Measurements from ENCODE around the gene TARS1.

The TARS1 gene

GRCh38 chr5:33440482-33441240 lies at the start of gene TARS1:
Gene TARS1 (plus strand): TSS chr5:33440965. CDS start chr5:33441087, 122 bp downstream.
- DNase-seq (ENCODE audit: low spot score), result peak; percentile 99

DNA sequence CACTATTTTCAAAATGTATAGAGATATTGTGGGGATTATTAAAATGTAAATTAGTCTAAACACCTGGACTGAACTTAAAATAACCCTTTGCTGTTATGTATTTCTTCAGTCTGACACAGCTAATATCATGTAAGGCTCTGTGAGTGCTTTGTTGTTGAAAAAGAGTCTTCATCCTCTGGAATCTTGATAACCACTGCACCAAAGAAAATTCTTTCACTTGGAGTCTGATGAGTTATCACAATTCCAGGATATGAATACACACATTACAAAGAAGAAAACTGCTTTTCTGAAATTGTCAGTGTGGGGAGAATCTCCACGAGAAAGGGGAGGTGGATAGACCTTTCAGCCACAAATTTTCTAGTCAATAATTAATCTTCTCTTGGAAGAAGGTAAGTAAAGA lies 42.3 kb upstream of the TARS1 start:
- DNase-seq (ENCODE audit: low spot score), result no peak

GRCh38 chr5:33400675-33401074 lies 40.1 kb upstream of the TARS1 start:
- DNase-seq (ENCODE audit: low spot score), result no peak

DNA sequence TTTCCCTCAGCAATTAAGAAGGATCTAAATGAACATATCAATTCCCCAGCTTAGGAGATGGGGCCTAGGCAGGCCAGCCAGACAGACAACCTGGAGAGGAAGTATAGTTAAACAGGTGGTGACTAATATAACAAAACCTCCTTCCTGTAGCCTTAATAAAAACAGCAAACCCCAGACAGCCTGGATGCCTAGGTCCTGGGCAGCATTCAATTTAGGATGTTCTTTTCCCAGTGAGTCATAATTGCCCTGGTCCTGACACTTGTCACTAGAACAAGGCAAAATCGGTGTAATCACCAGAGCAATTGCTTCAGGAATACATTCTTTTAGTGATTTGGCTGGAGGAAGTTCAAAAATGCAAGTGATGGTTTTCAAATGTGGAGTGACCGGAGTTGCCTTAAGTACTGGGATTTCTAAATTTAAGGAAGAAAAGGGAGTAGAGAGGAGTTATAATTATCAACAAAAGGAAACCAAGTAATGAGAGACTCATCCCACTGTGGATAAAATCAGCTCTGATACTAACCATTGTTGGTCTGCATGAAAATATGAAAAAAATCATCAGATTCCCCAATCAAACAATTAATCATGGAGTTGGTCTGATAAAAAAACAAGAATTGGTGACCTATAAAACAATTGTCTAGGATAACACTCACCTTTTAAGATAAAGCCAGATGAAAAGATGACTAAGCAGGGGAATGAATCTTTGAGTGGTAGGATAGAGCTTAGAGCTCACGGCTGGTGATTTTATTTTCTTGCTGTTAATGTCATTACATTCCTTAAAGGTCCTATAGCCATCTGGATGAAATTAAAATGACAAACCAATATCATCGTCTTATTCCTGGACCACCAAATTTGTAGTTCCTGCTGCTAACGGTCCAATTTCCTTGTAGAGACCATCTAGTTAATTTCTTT lies 39.0 kb upstream of the TARS1 start:
- DNase-seq (ENCODE audit: low spot score), result no peak

- DNase-seq (ENCODE audit: low spot score), result no peak
Observed at GRCh38 chr5:33403187-33403586, 37.6 kb upstream of the TARS1 start.

DNA sequence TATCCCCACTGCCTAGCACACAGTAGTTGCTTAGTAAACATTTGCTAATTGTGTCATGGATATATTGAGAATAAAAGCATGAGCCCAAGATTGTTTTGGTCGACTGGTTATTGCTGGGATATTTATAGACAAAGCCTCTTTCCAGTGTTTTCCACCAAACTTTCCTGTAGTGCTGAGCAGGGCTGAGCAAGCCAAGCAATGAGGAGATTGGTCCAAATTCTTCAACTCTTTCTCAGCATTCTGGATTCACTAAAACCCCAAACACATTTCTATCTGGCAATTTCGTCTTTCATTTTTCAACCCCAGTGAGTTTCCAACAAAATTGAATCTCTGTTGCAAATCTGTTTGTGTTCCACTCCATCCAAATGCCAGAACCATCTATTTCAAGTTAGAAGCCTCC lies 31.9 kb upstream of the TARS1 start:
- DNase-seq (ENCODE audit: low spot score), result no peak

- no peak for DNase-seq (ENCODE audit: low spot score)
Observed at GRCh38 chr5:33409435-33410170, 31.2 kb upstream of the TARS1 start.

DNA sequence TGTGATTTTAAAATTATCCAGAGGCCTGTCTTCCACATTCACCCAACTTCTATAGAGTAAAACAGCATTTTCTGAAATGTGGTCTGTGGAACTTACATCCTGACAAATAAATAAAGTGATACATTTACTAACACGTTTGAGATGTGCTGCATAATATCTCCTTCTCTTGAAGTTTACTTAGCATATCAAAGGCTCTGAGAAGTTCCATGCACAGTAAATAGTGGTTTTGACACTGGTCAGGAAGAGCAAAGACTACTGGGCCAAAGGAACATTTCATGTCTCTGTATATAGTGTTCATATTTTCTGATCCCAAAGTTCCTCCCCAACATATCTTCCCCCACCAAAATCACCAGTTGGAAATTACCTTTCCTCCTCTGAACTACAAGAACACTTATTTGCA lies 30.5 kb upstream of the TARS1 start:
- no peak for DNase-seq (ENCODE audit: low spot score)

- DNase-seq (ENCODE audit: low spot score), result no peak
Observed at GRCh38 chr5:33411498-33411897, 29.3 kb upstream of the TARS1 start.

- DNase-seq (ENCODE audit: low spot score), result no peak
Observed at GRCh38 chr5:33415811-33416354, 24.9 kb upstream of the TARS1 start.

- DNase-seq (ENCODE audit: low spot score), result no peak
Observed at GRCh38 chr5:33417632-33418031, 23.1 kb upstream of the TARS1 start.

DNA sequence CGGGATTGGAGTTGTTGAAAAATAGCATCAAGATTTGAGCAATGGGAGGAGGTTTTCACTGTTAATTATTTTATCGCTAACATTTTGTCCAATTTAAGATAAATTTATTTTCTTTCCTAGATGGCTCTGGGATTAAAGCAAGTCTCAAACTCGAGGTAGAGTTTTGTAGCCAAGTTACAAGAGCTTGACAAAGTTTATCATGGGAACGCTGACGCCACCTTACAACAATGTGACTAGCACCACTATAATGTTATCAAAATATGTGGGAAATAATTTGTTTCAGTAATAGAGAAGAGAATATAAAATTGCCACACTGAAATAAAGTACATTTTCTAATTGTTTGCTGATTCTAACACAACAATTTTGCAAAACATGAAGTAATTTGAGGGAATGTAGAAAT lies 19.8 kb upstream of the TARS1 start:
- no peak for DNase-seq (ENCODE audit: low spot score)

DNA sequence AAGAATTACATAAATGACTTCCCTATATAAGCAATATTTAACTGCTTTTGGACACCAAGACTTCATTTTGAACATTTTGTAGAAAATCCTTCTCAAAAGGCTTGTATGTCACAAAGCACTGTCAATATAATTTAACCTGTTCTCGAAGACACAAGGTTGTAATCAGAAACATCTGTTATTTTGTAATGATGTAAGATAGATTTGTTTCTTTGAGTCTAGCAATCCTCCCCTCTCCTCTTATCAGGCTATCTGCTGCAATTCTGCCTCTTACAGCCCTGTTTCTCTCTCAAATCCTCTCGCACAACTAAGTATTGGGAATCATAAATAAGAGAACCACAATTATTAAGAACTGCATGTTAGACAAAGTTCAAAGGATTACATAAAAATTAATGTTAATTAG lies 18.6 kb upstream of the TARS1 start:
- DNase-seq (ENCODE audit: low spot score), result no peak

- DNase-seq (ENCODE audit: low spot score), result no peak
Observed at GRCh38 chr5:33423018-33423630, 17.6 kb upstream of the TARS1 start.

- DNase-seq (ENCODE audit: low spot score), result no peak
Observed at GRCh38 chr5:33425314-33425713, 15.5 kb upstream of the TARS1 start.

DNA sequence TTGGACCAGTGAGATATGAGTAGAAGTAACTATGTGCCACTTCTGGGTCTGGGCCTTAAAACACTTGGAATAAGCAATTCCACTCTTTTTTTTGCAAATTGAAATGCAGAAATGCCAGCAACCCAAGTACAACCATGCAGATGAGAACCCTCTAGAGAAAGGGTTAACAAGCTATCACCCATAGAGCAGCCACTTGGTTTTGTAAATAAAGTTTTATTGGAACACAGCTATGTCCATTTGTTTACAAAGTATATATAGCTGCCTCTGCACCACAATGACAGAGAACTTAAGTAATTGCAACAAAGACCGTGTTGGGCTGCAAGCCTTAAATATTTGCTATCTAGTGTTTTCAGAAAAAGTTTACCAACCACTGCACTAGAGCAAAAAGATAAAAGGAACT lies 9.8 kb upstream of the TARS1 start:
- DNase-seq (ENCODE audit: low spot score), result no peak

- DNase-seq (ENCODE audit: low spot score), result no peak
Observed at GRCh38 chr5:33432656-33433055, 8.1 kb upstream of the TARS1 start.

DNA sequence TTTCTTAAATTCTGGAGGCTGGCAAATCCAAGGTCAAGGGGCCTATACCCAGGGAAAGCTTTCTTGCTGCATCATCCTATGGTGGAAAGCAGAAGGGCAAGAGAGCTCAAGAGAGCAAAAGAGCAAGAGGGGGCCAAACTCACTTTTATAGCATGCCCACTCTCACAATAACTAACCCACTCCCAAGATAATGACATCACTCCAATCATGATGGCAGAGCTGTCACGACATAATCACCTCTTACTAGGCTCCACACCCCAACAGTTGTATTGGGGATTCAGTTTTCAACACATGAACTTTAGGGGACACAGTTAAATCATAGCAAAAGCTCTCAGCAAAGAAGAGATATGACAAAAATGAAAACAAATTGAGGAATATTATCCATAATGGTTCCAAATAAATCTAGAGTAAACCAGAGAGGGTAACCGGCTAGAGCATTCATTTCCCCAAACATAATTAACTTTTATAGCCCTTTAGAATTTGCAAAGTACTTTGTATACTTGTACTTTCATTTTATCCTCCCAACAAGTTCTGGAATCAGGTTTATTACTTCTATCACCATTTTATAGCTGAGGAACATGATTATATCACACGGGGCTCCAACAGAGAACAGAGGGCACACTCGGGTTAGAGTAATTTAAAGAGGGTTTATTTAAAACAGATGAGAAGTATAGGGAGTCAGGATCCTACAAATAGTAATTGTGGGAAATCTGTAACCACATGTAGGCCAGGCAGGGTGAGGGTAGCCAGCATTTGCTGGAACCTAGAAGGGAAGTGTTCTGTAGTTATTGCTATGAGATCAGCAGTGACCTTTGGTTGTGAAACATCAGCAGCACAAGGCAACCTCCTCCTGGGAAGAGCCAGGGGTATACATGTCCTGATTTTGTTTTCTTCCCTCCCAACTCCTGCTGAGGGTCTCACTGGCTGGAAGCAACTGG lies 7.2 kb upstream of the TARS1 start:
- DNase-seq (ENCODE audit: low spot score), result no peak

GRCh38 chr5:33435893-33436490 lies 4.8 kb upstream of the TARS1 start:
- DNase-seq (ENCODE audit: low spot score), result peak; percentile 64

- no peak for DNase-seq (ENCODE audit: low spot score)
Observed at GRCh38 chr5:33438996-33439395, 1.8 kb upstream of the TARS1 start.
